Skin of body (tissue), 2 donors: Measurements from ENCODE around the gene TC2N. TPM values are rescaled to one million over a fixed set of nuclear protein-coding genes. Genes with fewer than 3 reads are reported as not detected.
"Not testable (repeated sequence)": the region's sequence is repeated elsewhere in the genome, so short reads cannot be mapped to it uniquely, and the experiment has no call there.

Source experiments
- DNase-seq: peaks from one replicate; lab custom pipeline; 2025; lab: John Stamatoyannopoulos, UW
- total RNA-seq: library from RNA; depleted of rRNA; stranded (reverse); fragments of >200 nt; gene quantifications from one replicate; pipeline ENCODE4 v1.2.3, GENCODE V29; 2014

The TC2N gene
- total RNA-seq, 1 donor from 2014 or later, result 20.2 TPM

DNA sequence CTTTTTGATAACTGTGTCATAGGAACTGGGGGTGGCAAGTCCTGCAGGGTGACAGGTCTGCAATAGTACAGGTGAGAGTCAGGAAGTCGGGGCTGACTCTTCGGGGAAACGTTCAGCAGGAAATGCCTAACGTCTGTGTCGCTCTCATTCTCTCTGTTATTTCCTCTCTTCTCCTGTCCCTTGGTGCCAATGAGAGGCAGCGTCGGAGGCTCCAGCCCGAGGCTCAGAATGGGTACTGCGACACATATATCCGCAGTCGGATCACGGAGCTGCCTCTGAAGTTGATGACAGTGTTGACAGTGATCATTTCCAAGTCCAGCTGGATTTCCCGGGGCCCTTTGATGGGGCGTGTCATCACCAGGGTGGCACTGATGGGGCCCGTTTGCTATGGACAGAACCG is 2.7 kb upstream of the TC2N start:
- DNase-seq, result no peak

DNA sequence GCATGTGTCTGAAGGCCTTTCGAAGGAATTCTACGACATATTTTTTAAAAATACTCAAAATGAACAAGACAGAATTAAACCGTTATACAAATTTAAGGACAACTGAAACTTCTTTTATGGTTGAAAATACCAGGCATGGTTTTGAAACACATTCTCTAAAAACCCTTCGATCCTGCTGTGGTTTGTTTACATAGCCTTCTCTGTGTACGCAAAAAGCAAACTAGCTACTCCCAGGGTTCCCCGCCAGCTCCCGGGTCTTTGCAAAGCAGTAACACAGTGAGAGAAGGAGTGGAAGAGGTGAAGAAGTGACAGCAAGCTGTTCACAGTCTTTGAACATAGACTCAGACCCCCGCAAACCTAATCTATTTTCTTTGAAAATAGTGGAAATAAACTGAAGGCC is 2.2 kb upstream of the TC2N start:
- DNase-seq, result no peak

DNA sequence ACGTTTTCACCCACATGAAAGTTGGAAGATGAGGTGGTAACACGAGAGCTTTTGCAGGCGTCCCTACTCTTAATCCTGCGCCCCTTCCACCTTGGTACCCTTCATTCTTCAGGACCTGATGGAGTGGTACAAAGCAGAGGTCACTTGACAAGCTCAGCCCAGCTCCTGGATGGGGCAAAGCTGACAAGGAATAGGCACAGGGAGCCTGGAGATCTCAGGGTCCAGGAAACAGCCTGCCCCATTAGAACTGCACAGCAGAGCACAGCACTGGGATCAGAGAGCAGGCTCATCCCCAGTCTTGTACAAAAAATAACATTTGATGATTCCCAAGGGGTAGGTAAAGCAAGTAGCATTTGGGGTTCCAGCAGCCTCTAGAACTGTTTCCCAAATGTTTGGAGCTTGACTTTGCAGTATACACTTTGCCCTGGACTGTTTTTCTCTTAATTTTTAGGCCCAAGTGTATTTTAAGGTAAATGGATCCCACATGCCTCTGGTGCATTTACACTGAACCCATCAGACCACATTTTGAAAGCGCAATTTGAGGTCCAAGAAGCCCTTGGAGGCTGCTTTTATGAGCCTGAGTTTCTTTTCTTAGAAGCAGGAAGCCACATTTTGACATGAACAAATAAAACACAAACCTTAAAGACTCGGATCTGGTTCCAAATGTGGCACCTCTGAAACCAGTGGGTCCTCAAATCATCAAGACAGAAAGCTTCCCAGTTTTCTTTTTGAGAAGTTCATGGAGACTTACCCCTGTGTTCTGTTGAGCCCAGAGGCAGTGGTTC is 633 bp downstream of the TC2N start:
- no peak for DNase-seq

DNA sequence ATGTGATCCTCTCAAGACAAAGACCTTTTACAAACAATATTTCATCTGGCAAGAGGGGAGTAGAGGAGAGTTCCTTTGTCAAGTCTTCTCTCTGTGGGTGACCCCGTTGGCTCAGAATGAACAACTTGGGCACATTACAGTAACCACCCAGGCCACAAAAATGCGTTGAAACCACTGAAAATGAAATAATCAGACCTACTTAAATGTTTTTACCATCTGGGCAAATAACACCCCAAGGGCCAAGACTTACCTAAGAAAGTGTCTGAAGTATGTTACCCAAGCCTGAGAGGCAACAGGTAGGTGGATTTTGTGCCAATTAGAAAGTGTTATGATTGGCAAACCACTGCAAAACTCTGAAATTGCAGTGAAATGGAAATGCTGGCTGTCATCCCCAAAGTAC is 1.3 kb downstream of the TC2N start:
- no peak for DNase-seq

DNA sequence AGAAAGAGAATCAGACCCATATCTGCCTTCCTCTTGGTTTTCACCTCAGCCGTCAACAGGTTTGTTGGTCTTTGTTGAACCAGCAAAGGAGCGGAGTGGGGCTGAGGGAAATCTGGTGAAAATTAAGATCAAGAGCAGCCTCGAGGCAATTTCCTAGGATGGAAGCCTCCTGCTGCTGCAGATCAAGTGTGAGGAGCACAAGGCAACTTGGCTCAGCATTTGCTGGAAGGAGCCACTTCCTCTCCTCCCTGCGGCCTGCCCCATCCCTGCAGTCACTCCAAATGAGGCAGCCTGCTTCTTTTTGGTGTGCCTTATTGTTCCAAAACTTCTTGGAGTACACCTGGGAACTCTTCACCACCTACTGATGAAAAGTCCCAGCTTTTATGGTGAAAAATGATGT is 4.9 kb downstream of the TC2N start:
- DNase-seq, result no peak

DNA sequence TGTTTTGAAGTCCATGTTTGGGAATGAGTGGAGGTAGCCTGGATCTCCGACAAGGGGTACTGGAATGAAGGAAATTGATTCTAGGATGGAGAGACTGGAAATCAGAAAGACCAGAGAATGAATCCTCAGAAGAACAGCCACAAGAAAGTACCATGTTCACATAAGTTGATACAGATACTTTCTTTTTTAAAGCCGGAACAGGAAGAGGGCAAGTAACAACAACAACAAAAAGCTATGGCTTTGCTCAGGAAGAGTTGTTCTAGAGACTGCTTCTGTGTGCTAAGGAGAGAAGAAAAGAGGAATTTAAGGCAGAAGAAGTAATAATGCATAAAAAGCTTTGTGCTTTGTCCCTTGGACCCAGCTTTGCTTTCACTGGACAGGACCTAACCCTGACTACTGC is 6.2 kb downstream of the TC2N start:
- DNase-seq, result no peak

DNA sequence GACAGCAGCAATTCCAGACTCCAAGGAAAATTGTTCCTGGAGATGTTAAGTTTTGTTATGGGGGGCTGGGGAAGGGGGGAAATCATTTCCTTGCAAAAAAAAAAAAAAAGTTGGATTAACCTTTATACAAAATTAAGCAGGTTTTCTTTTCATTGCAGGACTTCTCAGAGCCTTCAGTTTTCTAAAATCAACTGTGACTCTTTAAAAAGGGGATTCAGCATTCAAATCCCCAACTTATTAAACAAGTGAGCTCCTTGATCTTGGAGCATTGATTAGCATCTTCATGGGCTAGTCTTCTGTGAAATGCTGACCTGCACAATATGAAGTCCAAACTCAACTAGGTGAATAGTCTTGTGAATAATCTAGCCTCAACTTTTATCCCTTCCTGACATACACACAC is 7.1 kb downstream of the TC2N start:
- DNase-seq, result no peak

DNA sequence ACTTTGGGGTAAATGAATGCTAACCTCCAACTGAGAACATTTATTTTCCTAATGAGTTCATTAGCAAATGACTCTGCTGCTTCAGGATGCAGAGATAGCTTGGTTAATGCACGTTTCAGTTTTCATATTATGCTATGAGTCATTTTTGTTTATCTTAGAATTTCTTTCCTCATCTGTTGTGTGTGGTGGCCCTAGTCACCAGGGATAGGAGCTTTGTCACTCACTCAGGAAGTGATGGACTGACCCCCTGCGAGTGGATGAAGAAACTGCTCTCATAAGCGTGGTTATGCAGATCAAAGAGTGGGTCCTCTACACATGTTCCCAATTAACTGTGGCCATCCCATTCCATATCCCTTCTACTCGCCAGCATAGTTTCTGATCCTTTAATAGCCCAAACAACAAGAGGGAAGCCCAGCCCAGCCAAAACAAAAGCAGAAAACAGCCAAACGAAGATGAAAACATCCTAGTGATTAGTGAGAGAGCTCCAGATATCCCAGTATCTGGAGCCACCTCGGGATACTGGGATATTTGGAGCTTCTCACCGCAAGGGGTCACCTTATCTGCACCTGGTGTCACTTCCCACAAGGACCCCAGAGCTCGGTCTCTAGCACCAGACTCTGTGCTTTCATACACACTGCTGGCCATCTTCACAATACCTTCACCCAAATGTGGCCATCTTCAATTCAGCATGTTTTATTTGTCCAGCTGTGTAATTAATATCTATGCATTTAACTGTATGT is 8.6 kb downstream of the TC2N start:
- DNase-seq, result no peak

DNA sequence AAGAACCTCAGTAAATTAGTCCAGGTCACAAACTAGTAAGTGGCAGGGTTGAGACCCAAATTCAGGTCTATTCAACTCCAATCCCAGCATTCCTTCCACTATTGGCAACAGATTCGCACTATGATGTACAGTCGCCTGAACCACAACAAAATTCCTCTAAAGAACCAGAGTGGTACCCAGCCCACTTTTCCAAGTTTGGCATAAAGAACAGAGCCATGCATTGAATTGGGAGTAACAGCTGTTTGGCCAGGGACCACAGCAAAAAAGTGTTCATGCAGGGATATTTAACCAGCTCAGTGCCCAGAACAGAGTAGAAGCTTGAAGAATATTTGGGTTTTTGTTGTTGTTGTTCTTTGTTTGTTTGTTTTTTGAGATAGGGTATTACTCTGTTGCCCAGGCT is 9.7 kb downstream of the TC2N start:
- DNase-seq, result no peak

DNA sequence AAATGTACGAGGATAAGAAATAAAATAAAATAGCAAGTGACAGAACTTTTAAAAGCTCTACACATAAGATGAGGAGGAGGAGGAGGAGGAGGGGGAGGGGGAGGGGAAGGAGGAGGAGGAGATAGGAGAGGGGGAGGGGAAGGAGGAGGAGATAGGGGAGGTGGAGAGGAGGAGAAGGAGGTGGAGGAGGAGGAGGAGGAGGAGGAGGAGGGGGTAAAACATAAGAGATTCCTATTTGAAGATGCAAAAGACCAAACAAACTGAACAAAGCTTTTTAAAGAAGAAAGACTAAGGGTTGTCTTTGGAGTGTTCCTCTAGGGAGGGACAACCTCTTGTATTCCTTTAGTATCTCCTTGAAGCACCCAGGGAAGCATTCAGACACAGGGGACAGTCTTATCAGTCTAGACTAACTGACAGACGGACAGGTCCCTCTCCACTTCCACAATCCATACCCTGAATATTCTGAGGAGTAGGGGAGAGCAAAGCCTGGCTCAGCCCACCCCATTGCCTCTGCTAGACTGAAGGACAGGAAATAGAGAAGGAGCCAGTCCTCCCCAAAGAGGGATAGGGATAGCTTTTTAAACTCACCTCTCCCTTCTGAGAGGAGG is 12.9 kb downstream of the TC2N start:
- DNase-seq, result no peak

DNA sequence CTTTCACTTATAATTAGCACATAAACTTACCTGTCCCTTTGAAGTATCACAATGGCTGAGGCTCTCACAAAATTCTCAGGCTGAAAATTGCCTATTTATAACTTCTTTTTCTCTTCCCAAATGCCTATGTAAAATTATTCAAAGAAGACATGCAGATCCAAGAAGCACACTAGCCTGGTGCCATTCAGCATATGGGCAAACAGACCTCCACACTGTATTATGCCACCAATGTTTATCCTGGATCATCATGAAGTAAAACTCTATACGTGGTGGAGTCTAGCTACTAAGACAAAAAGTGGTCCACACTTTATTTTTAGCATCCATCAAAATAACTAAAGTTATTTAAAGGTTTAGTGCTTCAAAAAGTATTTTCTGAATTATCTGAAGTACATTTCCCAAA is 15.8 kb downstream of the TC2N start:
- no peak for DNase-seq

DNA sequence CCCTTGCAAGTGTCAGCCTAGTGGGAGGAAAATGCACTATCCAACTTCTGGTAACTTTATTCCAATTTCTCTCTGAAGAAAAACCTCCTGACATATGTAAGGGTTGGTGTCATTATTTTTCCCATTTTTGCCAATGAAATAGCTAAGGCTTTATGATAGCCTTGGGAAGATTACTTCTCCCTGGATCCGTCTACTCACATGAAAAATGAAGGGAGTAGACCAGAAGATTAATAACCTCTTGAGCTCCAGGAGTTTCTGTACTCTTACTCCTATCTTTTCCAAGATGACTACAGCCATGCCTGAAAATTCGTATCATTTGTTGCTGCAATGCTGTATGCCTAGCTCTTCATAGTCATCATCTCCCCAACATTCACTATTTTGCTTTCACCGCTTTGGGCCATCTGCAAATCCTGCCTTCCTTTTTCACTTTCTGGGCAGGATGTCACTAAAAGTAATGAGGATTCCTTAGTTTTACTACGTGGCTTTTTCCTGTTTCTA is 18.8 kb downstream of the TC2N start:
- peak; percentile 35 for DNase-seq

DNA sequence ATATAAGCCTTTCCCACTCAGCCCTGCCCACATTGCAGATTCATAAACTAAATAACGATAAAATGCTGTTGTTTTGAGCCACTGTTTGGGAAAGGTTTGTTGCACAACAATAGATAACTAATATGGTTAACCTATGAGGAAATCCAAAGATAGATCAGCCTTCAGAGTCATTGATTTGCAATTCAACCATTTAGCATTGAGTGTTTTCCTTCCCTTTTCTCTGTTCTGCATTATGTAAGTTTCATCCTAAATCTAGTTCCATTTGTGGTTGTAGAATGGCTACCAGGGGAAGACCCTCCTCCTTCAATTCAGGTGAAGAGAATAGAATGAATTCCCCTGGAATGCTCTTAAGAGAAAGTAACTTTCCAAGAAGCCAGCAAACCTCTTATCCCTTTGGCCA is 19.6 kb downstream of the TC2N start:
- DNase-seq, result no peak

DNA sequence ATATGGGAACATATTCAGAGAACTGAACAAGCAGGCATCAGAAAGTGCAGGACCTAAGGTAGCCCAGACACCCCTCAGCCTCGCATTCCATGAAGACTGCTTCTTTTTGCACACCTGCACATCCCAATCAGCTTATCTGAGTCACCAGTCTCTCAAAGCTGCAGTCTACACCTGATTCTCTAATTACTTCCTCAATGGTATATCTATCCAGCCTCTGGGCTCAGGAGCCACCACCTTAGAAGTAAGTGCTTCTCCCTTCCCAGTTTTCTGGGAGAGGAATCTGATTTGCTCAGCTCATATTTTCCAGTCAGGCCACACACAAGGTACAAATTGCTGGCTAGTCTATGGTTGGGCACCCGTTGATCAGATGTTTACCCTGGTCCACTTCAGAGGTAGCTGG is 21.7 kb downstream of the TC2N start:
- DNase-seq, result no peak

DNA sequence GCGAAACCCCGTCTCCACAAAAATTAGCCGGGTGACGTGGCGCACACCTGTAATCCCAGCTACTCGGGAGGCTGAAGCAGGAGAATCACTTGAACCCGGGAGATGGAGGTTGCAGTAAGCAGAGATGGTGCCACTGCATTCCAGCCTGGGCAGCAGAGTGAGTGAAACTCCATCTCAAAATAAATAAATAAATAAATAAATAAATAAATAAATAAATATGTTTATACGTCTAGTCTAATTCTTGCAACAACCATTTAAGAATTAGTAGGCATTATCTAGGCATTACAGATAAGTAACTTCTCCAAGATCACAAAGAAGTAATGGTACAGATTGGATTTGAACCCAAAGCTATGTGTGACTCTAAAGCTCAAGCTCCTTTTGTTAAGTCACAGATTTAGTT is 22.3 kb downstream of the TC2N start:
- not testable (repeated sequence) for DNase-seq

DNA sequence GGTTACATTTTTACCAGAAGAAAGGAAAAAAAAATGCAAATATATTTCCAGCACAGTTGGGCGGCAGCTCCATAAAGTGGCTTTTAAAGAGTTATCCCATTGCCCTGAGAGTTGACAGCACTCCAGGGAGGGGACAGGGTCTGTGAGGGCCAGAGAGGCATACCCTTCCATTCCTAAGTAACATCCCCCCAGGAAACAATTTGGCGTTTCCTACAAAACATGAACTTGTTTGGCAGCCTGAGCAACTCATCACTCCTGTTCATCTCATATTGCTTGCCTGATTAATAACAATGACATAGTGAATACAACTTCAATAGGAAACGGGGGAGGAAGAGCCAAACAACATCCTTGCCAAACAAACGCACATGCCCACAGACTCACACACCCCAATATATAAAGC is 23.3 kb downstream of the TC2N start:
- peak; percentile 73 for DNase-seq

DNA sequence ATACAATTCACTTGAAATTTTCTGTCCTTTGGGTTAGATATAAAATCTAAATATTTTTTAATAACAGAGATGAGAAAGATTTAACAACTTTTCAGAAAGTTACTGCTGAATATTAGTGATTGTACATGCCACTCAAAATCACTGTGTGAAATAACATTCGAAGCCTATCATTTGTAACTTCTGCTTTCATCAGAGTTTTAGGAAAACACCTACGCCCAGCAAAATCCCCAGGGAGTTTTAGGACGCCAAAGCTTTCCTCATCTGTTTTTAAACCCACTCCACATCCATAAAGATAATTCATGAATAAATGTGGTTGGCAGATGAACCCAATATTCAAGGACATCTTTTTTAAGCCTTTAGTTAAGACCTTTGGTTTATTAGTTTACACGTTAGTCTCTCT is 23.9 kb downstream of the TC2N start:
- no peak for DNase-seq

DNA sequence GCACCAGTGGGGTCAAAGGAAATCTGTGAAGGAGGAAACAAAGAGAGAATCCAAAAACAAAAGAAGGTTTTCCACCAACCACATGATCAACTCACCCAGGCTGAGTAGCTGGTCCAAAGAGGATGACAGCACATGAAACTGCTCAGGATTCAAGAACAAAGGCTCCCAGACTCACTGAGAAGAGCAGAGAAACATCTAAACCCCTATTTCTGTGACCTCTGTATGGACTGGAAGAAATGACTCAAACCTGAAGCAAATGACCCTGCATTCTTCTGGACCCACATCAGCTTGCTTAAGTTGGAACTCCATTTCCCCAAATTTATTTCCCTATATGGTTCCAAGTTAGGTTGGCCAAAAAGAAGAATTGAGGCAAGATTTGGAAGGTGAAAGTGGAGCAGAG is 26.3 kb downstream of the TC2N start:
- no peak for DNase-seq

DNA sequence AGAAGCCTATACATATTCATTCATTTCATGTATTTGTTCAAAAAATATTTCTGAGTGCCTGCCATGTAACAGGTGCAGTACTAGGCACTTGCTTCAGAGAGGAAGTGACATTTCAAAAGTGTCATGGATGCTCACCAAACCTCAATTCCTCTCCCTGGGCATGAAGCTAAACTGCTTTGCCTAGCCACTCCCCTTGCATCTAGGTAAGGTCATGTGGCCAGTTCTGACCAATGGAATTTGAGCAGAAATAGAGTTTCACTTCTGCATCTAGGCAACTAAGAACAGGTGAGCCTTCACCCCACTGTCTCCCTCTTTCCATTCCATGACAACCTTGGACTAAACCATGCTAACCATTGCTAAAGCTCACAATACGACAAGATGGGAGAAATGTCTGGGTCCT is 27.6 kb downstream of the TC2N start:
- DNase-seq, result no peak

DNA sequence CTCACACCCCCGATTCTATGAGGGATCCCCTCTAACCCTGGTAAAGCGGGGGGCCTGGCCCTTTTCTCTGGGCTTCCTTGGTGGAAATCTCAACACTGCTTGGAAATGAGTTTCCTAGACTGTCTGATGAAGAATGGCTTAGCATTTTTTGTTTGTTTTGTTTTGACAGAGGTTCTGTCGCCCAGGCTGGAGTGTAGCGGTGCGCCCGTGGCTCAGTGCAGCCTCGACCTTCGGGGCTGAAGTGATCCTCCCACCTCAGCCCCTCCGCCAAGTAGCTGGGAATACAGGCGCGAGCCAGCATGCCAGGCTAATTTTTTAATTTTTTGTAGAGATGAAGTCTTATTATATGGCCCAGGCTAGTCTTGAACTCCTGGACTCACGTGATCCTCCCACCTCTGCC is 30.3 kb downstream of the TC2N start:
- no peak for DNase-seq

DNA sequence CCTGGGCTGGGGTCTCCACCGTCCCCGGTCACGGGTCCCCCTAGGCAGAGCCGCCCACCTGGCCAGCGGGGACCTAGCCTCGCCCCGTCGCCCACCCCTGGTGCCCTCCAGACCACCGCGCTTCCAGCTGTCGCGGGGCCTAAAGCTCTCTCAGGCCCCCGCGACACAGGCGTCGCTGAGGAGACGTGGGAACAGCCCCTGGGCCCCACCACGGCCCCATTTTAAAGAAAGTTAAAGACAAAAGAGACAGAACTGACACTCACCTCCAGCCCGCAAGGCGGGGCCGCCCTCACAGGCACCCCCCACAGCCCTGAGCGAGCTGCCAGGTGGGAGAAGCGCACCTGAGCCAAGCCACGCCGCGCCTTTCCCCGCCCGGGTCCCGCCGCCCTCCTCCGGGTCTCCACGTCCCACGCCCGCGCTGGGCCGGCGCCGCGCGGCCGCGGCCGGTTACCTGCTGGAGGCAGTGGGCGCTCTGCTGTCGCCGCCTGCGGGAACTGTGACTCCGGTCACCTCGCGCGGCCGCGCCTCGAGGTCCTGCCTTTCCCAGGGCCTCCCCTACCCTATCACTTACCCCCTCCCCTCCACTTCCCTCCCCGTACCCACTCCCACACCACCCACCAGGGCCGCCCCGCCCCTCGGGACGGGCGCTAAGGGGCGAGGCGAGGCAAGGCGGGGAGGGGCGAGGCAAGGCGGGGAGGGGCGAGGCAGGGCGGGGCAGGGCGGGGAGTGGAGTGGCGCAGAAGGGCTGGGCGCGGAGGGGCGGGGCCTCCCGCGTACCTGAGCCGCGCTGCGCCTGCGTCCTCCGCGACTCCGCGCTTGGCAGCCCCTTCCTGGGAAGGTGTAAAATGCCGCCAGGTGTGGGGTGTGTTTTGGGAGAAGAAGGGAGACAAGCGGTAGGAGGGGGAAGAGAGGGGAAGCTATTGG is 31.2 kb downstream of the TC2N start:
- peak; percentile 11 for DNase-seq
